Fibroblast of skin of back (primary cell): ENCODE data around the gene IFI27L1.

Source experiments
- DNase-seq: peaks from one replicate; pipeline ENCODE4 v3.0.0-alpha.2; 2013

Gene IFI27L1

DNA sequence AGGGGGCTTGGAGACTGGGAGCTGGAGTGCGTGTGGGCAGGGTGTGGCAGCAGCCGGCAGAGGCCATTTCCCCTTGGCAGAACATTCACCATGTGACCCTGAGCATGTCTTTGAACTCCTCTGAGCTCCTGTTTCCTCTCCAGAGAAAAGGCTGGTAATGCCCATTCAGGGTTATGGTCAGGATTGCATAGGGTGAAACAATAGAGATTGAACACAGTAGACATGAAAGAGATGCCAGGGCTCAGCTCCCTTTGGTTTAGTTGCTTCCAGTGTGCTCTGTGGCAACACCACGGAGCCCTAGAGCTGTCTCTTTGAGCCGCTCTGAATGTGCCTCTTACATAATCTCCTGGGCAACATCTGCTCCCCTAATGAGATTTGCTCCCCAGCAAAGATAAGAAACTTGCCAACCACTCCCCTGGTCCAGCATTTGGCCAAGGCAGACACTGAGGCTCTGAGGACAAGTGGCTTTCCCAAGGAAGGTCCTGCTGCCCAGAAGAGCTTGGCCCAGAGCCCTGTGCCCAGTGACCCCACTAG lies 34.0 kb downstream of the IFI27L1 start:
- no peak for DNase-seq

DNA sequence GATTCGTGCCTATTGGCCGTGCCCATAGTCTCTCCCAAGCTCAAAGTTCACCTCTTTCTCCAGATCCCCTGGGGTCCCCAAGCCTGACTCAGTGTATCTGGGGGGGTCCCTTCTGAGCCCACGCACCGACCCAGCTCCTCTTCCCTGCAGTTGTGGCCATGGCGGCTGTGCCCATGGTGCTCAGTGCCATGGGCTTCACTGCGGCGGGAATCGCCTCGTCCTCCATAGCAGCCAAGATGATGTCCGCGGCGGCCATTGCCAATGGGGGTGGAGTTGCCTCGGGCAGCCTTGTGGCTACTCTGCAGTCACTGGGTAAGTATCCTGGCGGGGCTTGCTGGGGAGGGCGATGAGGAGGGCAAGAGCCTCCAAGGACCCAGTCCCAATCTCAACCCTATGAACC lies 34.5 kb downstream of the IFI27L1 start:
- DNase-seq = no peak

DNA sequence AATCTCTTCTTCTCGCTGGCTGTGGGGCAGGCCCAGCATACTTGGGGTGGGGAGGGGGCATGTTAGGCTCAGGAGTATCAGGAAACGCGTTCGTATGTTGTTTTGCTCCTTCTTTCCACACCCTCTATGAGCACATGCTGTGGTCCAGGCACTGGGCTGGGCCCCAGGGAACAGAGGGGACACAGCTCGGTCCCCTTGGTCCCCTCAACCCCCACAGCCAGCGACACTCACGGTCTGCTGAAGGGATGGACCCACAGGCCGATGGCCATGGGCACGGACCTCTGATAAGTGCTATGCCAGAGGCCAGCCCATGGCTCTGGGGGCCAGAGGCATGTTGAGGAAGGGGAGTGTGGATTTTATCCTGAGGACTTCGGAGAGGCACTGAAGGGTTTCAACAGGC lies 35.6 kb downstream of the IFI27L1 start:
- no peak for DNase-seq

DNA sequence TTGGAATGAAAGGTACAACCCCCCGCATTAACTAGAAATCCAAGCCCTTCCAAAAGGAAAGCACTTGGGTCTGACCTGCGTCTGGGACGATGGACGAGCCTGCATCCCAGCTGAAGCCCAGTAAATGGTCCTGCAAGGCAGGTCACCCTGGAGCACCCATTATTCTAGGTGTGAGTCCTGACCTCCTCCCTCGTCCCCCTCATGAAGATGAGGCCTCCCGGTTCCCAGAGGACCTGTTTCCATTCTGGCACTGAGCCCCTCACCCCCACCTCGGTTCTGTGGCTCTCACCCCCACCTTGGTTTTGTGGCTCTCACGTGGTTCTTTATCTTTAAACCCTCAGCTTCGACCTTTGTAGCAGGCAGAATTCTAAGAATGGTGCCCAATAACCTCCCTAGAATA lies 36.7 kb downstream of the IFI27L1 start:
- DNase-seq = no peak

DNA sequence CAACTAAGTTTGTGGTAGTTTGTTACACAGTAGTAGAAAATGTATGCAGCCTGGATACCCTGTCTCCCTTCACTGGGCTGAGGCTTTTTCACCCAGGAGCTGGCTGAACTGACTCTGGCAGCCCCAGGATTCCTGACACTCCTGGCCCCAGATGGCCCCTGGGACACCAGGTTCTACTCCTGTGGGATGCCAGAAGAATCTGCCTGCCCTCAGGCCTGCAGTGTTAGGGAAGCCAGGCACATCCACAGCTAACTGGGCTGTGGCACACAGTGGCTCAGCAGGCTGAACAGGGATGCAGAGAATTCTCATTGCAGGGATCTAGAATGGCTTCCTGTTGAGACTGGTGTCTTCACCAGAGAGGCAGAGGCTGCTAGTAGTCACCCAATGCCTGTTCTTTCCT lies 38.0 kb downstream of the IFI27L1 start:
- DNase-seq = no peak

DNA sequence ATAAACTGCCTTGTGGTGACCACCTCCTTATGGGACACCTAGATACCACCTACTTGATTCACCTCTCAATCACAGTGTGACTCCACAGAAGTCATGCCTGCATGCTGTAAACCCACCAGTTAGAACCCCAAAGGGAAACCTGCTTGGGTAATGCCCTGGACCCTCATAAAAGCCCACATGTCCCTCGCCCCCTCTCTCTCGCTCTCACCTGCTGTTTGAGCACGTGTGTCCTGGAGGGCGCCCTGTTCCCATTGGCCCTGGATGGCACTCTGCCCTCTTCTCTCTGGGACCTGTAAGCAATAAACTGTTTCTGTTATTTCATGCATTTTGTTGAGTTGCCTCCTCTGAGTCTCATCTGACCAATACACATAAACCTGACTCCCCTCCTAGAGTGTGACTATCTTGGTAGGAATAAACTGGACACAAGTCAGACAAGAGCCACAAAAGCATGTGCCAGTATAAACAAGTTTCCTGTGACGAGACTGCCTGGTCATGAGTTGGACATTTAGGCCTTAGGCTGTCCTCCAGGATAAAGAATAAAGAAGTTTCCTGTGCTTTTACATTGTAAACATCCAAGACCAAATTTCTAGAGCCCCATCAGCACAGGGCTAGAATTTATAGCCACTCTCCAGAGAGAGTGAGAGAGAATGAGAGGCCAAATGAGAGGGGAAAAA lies 39.7 kb downstream of the IFI27L1 start:
- peak; percentile 91 for DNase-seq

DNA sequence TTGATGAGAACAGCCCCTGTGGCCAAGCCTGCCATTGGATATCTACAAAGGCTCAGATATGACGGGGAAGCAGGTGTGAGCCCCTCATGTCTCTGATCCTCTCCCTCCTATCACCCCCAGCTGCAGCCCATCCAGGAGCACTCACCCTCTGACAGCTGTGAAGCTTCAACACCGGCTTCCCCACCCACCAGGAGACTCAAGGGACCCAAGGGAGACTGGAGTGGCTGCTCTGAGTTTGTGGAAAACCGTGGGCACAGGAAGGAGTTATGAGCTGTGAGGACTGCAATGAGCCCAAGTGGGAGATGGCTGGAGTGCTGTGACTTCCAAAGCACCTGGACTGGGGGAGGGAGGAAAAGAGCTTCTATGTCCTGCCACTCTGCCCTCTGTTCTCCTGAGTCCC lies 40.4 kb downstream of the IFI27L1 start:
- no peak for DNase-seq

DNA sequence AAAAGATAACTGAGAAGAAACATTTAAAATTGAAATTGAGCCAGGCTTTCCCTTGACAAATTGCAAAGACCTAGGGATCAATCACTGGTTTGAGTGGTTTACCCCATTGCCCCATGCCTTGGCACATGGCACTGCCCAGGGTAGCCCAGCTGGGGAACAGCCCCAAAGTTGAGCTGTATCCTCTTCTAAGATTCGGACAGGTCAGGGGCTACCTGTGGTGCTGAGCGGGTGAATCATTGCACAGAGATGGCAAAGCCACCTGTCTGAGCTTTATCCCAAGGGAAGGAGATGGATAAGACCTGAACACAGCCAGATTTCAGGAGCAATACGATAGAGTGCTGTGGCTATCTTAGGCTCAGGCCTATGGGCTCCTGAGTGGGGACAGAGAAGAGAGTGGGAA lies 41.3 kb downstream of the IFI27L1 start:
- DNase-seq = no peak

DNA sequence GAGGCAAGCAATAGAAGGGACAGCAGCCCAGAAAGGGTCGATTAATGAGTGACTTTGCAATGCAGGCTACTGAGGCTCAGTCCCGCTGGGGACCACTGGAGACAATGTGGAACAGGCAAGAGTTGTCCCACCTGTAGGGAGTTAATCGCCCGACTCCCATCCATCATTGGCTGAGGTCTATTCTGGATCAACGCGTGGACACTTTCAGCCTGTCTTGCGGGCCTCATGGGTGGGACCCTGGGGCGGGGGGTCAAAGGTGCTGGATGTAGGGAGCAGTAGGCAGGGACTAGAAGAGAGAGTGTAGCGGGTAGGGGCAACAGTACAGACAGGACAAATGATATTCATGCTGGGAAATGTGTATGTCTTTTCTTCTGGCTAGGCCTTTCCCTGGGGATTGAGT lies 42.2 kb downstream of the IFI27L1 start:
- no peak for DNase-seq

DNA sequence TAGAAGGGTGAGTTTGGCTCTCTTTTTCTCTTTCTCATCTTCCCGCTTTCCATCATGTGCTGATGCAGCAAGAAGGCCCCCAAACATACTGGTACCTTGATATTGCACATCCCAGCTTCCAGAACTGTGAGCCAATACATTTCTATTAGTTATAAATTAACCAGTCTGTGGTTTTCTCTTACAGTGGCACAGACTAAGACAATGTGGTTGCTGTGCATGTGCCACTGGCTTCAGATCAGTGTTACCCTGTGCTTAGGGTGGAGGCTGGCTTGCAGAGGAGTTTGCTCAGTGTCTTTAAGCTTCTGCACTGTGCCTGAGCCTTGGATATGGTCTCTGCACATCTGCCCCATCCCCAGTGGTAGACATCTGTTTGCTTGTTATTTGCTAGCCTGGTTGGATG lies 42.8 kb downstream of the IFI27L1 start:
- no peak for DNase-seq

DNA sequence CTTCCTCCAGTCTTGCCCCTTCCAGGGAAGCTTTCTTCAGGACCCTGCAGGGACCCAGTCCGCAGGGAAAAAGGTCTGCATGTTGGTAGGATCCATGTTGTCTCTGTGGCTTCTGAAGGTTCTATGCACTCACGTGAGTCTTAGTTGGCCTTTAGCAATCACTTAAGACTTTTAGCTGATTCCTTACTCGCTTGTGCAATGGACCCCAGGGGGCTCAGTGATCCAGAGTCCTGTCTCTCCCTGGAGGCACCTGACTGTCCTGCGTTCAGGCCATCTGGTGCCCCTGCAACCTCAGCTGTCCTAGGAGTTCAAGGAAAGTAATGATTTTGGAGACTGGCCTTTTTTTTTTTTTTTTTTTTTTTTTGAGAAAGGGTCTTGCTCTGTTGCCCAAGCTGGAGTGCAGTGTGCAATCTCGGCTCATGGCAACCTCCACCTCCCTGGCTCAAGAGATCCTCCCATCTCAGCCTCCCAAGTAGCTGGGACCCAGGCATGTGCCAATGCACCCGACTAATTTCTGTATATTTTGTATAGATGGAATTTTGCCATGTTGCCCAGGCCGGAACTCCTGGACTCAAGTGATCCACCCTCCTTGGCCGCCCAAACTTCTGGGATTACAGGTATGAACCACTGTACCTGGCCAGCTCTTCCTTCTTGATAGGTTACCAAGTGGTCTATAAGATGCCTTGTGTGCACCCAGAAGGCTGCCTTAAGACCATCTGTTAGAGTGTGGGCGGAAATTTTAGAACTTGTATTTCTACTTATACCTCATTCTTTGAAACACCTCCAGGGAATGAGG lies 43.7 kb downstream of the IFI27L1 start:
- no peak for DNase-seq

DNA sequence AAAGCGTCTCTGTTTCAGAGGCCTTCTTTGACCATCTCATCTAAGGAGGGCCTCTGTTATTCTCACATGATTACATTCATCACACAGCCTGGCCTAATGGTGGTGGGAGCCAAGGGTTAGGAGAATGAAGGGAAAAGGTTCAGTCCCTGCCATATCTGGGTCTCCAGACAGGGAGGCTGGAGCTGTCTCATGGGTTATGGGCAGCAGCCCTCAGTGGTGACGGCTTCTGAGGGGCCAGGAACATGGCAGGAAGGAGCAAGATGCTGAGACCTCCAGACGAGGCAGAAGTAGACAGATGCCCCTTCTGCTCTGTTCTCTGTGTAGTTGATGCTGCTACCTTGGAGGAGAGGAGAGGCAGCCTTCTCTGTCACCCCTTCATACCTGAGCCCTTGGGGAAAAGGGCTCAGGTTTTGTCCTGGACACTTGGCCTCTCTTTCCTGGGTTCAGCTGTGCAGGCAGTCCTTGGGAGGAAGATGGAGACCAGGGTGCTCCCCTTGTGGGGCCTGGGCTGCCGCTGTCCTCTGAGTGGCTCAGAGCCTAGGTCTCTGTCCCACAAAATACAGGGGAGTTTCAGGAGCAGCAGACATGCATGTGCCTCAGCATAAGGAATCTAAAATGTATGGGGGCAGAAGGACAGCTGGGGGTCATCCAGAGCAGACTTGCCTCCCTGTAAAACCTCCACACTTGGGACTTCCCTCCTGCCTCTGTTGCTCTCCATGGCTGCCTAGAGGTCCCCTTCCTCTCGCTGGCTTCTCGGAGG lies 44.7 kb downstream of the IFI27L1 start:
- no peak for DNase-seq

DNA sequence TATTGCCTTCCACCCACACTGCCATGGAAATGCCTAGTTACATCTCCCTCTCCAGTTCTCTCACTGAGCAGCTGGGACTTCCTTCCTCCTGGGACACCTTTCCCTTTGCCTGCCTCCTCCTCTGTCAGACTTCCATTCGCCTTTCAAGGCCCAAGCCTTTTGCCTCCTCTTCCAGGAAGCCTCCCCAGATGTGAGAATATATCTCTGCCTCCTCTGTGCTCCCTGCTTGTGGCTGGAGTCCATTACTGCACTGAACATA lies 45.2 kb downstream of the IFI27L1 start:
- no peak for DNase-seq

DNA sequence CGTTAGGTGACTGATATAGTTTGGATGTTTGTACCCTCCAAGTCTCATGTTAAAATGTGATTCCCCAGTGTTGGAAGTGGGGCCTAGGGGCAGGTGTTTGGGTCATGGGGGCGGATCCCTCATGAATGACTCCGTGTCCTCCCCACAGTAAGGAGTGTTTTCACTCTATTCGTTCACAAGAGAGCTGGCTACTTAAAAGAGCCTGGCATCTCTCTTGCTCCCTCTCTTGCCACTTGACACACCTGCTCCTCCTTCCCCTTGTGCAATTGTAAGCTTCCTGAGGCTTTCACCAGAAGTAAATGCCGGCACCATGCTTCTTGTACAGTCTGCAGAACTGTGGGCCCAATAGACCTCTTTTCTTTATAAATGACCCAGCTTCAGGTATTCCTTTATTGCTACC lies 45.7 kb downstream of the IFI27L1 start:
- DNase-seq = no peak

DNA sequence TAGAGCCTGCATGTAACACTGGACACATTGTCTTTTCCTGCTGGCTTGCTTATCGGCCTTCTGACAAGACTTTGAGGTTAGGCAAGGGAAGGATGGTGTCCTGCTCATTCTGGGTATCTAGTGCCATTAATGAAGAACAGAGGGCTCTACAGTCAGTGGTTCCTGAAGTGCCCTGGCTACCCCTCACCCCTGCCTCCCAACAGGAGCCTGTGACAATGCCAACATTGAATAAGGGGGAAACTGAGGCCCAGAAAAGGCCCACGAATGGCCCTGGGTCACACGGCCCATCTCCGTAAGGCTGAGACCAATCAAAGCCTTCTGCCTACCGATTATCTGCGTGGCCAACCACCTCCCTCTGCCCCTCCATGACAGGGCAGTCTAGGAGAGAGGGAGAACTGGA lies 46.2 kb downstream of the IFI27L1 start:
- no peak for DNase-seq

DNA sequence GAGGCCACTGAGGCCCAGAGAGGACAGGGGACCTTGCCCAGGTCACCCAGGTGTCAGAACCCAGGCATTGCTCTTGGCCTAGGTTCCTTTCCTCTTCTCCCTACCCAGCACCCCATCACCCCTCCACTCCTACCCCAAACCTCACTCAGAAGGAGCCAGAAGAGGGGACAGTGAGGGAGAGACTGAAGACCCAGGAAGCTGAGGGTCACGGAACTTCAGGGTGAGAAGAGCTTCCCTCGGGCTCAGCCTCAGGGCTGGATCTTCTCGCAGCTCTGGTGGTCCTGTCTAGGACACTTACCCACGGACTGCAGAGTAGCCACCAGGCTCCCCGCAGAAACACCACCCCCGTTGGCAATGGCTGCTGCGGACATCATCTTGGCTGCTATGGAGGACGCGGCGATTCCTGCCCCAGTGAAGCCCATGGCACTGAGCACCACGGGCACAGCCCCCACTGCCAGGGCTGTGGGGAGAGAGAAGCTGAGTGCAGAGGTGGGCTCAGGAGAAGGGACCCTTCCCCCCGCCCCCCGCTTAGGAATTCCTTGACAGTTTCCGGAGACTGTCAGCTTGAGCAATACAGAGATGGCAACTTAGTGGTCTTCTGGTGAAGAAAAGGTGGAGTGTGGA lies 47.2 kb downstream of the IFI27L1 start:
- DNase-seq = no peak

DNA sequence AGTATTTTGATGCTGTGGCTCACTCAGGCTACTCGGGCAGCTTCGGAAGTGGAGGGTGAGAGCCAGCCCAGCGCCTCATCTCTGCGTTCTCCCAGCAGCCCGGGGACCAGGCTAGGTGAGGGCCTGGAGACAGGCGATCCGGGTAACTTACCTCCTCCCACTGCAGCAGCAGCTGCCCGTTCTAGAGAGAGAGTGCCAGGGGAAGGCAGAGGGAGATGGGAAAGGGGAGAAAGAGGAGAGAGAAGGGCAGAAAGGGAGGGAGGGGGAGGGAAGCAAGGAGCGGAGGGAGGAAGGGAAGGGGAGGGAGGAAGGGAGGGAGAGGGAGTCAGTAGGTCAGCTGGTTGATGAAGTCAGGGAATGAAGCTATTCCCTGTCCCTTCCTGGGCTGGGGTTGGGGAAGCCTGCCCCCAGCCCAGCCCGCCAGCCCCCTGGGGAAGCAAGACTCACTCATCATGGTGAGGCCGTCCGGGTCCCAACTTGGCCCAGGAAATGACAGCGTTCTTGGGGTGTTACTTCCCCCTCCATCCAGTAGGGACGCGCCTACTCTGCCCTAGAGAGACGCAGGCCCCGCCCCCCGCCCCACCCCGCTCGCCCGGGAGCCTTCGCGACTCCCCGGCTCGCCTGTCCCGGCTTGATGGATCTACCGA lies 48.1 kb downstream of the IFI27L1 start, which contains the start of gene IFI27L2:
TSS of gene IFI27L2 (minus strand) at position 494 of the 647 bp plus-strand sequence. CDS start at position 454, 40 bp downstream.
- DNase-seq = peak; percentile 83

DNA sequence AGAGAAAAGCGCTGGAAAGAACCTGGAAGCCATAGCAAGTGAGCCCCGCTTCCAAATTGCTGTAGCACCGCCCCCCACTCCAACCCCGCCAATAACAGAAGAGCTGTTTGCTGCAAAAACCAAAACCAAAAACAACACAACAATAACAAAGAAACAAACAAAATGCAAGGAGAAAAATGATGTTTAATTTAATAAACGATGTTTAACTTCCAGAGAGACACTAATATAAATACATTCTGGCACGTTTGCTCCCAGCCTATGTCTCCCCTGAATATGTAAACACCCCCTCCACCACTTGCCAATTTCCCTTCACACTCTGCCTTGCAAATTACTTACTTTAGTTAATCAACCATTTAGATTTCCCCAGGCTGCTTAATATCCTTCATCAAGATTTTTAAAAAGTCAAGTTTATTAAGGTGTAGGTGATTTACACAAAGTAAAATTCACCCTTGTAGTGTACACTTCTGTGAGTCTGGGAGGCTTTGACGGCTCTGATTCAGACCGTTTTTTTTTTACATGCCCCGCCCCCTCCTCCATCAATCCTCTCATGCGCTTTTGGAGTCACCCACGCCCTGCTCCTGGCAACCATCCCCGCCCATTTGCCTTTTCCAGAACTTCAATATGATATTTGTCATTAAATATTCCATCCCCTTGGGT lies 48.8 kb downstream of the IFI27L1 start:
- DNase-seq = peak; percentile 61

DNA sequence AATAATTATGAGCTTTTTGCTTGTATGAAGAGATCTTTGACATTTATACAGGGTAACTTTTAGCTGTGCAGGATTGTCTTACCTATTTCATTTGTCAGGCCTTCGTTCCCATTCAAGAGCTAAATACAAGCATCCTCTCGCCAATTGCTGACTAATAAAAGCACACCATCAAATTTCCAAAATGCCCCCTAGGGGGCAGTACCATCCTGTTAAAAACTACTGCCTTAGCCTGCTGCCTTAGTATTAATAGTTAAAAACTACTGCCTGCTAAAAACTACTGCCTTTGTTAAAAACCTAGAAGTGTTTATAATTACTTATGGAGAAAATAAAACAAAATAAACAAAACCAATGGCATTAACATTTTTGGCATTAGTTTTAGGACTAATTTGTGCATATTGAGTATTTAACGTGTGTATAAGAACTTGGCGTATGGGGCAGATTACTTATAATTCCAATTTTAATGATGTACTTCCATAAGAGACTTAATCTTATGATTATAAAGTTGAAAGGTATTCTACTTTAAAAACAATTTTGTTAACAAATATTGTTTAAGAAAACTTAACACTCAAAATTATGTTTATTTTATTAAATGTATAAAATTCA lies 51.3 kb downstream of the IFI27L1 start:
- DNase-seq = peak; percentile 69

DNA sequence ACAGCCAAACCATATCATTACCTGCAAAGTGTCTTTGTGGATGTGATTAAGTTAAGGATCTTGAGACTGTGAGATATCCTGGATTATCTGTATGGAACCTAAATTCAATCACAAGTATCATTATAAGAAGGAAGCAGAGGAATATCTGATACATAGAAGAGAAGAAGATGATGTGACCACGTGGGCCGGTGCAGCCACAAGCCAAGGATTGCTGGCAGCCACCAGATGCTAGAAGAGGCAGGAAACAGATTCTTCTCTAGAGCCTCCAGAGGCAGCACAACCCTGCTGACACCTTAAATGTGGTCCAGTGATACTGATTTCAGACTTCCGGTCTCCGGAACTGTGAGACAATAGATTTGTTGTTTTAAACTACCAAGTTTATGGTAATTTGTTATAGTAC lies 54.4 kb downstream of the IFI27L1 start:
- DNase-seq = no peak

DNA sequence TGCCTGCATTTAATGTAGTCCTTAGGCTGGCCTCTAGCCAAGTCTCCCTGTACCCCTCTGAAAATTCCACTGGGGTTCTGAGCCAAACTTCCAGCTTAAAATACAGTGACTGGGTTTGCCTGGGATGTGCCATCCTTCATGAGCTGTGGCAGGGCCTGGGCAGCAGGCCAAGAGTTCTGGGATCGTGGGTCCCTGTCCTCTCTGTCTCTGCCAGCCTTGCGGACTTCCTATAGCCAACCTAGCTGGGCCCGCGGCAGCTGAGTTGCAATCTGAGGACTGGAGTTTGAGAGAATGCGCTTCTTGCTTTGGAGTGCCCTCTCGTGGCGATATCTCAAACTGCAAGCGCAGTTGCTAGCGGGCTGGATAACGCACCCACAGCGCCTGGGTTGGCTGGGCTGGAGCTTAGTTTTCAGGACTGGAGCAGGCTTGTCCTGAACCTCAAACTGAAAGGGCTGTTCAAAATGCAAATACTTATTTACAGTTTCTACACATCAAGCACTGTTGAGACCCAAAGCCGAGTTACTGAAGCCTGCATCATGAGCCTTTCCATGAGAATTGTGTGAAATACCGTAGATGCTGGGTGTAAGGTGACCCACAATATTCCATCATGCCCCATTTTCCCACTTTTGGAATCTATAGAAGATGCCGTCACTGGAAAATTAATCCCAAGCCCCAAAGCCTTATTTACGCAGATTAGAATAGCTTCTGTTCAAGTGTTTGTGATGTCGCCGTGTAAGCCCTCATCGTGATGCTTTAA lies 55.6 kb downstream of the IFI27L1 start:
- DNase-seq = peak; percentile 82
